GM21717 (cell line): ENCODE results near the gene TENM3.

ENCODE experiments used
- ATAC-seq: cut with Tn5 transposase; IDR thresholded peaks from one replicate; pipeline ENCODE4 v1.9.1; 2021; ENCODE audit warnings: mild to moderate bottlenecking, moderate library complexity; ENCODE audit not compliant: unreplicated experiment

TENM3 gene

GRCh38 chr4:182252220-182252619, 9.0 kb downstream of the TENM3 start:
- ATAC-seq = no peak

GRCh38 chr4:182254026-182254780, 11.0 kb downstream of the TENM3 start:
- ATAC-seq = no peak

- ATAC-seq = no peak
Observed at GRCh38 chr4:182255441-182256190, 12.4 kb downstream of the TENM3 start.

GRCh38 chr4:182257016-182257415, 13.8 kb downstream of the TENM3 start:
- ATAC-seq = no peak

GRCh38 chr4:182257503-182257902, 14.3 kb downstream of the TENM3 start:
- no peak for ATAC-seq

GRCh38 chr4:182258441-182259000, 15.3 kb downstream of the TENM3 start:
- no peak for ATAC-seq

GRCh38 chr4:182261651-182262223, 18.5 kb downstream of the TENM3 start:
- ATAC-seq = no peak

GRCh38 chr4:182263562-182263961, 20.4 kb downstream of the TENM3 start:
- ATAC-seq = no peak

- no peak for ATAC-seq
Observed at GRCh38 chr4:182264139-182264752, 21.0 kb downstream of the TENM3 start.

GRCh38 chr4:182265881-182266280, 22.7 kb downstream of the TENM3 start:
- no peak for ATAC-seq

- no peak for ATAC-seq
Observed at GRCh38 chr4:182267048-182267447, 23.8 kb downstream of the TENM3 start.

- no peak for ATAC-seq
Observed at GRCh38 chr4:182268966-182269365, 25.8 kb downstream of the TENM3 start.

GRCh38 chr4:182271731-182272130, 28.5 kb downstream of the TENM3 start:
- ATAC-seq = no peak

- ATAC-seq = no peak
Observed at GRCh38 chr4:182272151-182272550, 28.9 kb downstream of the TENM3 start.

GRCh38 chr4:182273191-182273935, 30.2 kb downstream of the TENM3 start:
- ATAC-seq = no peak

- no peak for ATAC-seq
Observed at GRCh38 chr4:182276210-182277109, 33.3 kb downstream of the TENM3 start.

- ATAC-seq = no peak
Observed at GRCh38 chr4:182277377-182277776, 34.2 kb downstream of the TENM3 start.

- no peak for ATAC-seq
Observed at GRCh38 chr4:182278729-182279128, 35.5 kb downstream of the TENM3 start.

- no peak for ATAC-seq
Observed at GRCh38 chr4:182280436-182281111, 37.4 kb downstream of the TENM3 start.
